SK-N-SH treated with all-trans-retinoic acid at 6 μM for 48 hours (cell line): ENCODE measurements around the gene LONRF2.

ENCODE experiments used
- ATAC-seq: fragments of 200-7000 bp; cut with Tn5 transposase; 3 replicates; pipeline ENCODE4 v1.9.1; 2020; ENCODE audit warnings: mild to moderate bottlenecking, moderate library complexity
- ARNTL ChIP-seq: fragments of 450-650 bp; formaldehyde crosslinking; IDR thresholded peaks from 2 replicates; pipeline ENCODE4 v1.5.0; 2020; ENCODE audit warnings: low read depth, mild to moderate bottlenecking, moderate library complexity, borderline replicate concordance
- BACH2 ChIP-seq: fragments of 250-450 bp; sonication (Bioruptor Pico); IDR thresholded peaks from 2 replicates; pipeline ENCODE4 v1.9.0; 2021; ENCODE audit warnings: mild to moderate bottlenecking, borderline replicate concordance
- CSDC2 ChIP-seq: fragments of 250-450 bp; sonication (Bioruptor Pico); IDR thresholded peaks from 2 replicates; pipeline ENCODE4 v1.5.0; 2020; ENCODE audit warnings: mild to moderate bottlenecking, moderate library complexity
- GLIS3 ChIP-seq: fragments of 250-450 bp; sonication (Bioruptor Pico); IDR thresholded peaks from 2 replicates; pipeline ENCODE4 v1.5.0; 2020; ENCODE audit warnings: mild to moderate bottlenecking, moderate library complexity
- OSR1 ChIP-seq: fragments of 250-450 bp; sonication (Bioruptor Pico); IDR thresholded peaks from 2 replicates; pipeline ENCODE4 v1.8.0; 2022; ENCODE audit warnings: moderate library complexity, mild to moderate bottlenecking, inconsistent platforms
- PPARA ChIP-seq: fragments of 250-450 bp; sonication (Bioruptor Pico); IDR thresholded peaks from 2 replicates; pipeline ENCODE4 v1.5.0; 2020; ENCODE audit warnings: mild to moderate bottlenecking, borderline replicate concordance
- RARB ChIP-seq: fragments of 250-450 bp; sonication (Bioruptor Pico); IDR thresholded peaks from 2 replicates; pipeline ENCODE4 v1.8.0; 2021; ENCODE audit warnings: mild to moderate bottlenecking, moderate library complexity
- SNAI2 ChIP-seq: fragments of 250-450 bp; sonication (Bioruptor Pico); IDR thresholded peaks from 2 replicates; pipeline ENCODE4 v1.5.0; 2020; ENCODE audit warnings: mild to moderate bottlenecking, moderate library complexity
- TCF4 ChIP-seq: fragments of 250-450 bp; sonication (Bioruptor Pico); IDR thresholded peaks from 2 replicates; pipeline ENCODE4 v1.8.0; 2021; ENCODE audit warnings: mild to moderate bottlenecking, moderate library complexity, borderline replicate concordance
- TOX ChIP-seq: fragments of 250-450 bp; sonication (Bioruptor Pico); IDR thresholded peaks from 2 replicates; pipeline ENCODE4 v1.8.0; 2021; ENCODE audit warnings: mild to moderate bottlenecking, moderate library complexity, borderline replicate concordance
- ZC3H10 ChIP-seq: fragments of 250-450 bp; sonication (Bioruptor Pico); IDR thresholded peaks from 2 replicates; pipeline ENCODE4 v1.5.1; 2021; ENCODE audit warnings: mild to moderate bottlenecking, moderate library complexity
- ZFP3 ChIP-seq: fragments of 250-450 bp; sonication (Bioruptor Pico); IDR thresholded peaks from 2 replicates; pipeline ENCODE4 v1.5.0; 2020; ENCODE audit warnings: mild to moderate bottlenecking, moderate library complexity
- ZFP30 ChIP-seq: fragments of 450-650 bp; formaldehyde crosslinking; IDR thresholded peaks from 2 replicates; pipeline ENCODE4 v1.5.0; 2022; ENCODE audit warnings: mild to moderate bottlenecking, moderate library complexity
- ZNF565 ChIP-seq: fragments of 450-650 bp; formaldehyde crosslinking; conservative IDR thresholded peaks from 2 replicates; pipeline ENCODE4 v1.5.0; 2020; ENCODE audit warnings: low read depth, mild to moderate bottlenecking, moderate library complexity
- ZNF70 ChIP-seq: fragments of 450-650 bp; formaldehyde crosslinking; IDR thresholded peaks from 2 replicates; pipeline ENCODE4 v1.5.0; 2020; ENCODE audit warnings: mild to moderate bottlenecking, moderate library complexity
- ZNF8 ChIP-seq: fragments of 450-650 bp; formaldehyde crosslinking; IDR thresholded peaks from 2 replicates; pipeline ENCODE4 v1.5.0; 2020; ENCODE audit warnings: mild to moderate bottlenecking, moderate library complexity
- TF ChIP-seq, protein P1 (sequence below): fragments of 250-450 bp; sonication (Bioruptor Pico); IDR thresholded peaks from 2 replicates; pipeline ENCODE4 v1.5.1; 2021; ENCODE audit warnings: mild to moderate bottlenecking, moderate library complexity
- TF ChIP-seq, protein P2 (sequence below): fragments of 250-450 bp; sonication (Bioruptor Pico); IDR thresholded peaks from 2 replicates; pipeline ENCODE4 v1.5.0; 2020; ENCODE audit warnings: mild to moderate bottlenecking, moderate library complexity
- TF ChIP-seq, protein P3 (sequence below): fragments of 250-450 bp; sonication (Bioruptor Pico); IDR thresholded peaks from 2 replicates; pipeline ENCODE4 v1.8.0; 2021; ENCODE audit warnings: low read depth, mild to moderate bottlenecking, moderate library complexity, borderline replicate concordance
- TF ChIP-seq, protein P4 (sequence below): fragments of 250-450 bp; sonication (Bioruptor Pico); IDR thresholded peaks from 2 replicates; pipeline ENCODE4 v1.8.0; 2020; ENCODE audit warnings: mild to moderate bottlenecking, moderate library complexity, borderline replicate concordance
- TF ChIP-seq, protein P5 (sequence below): fragments of 250-450 bp; sonication (Bioruptor Pico); IDR thresholded peaks from 2 replicates; pipeline ENCODE4 v1.5.1; 2020; ENCODE audit warnings: low read depth, mild to moderate bottlenecking, moderate library complexity

LONRF2 gene

DNA sequence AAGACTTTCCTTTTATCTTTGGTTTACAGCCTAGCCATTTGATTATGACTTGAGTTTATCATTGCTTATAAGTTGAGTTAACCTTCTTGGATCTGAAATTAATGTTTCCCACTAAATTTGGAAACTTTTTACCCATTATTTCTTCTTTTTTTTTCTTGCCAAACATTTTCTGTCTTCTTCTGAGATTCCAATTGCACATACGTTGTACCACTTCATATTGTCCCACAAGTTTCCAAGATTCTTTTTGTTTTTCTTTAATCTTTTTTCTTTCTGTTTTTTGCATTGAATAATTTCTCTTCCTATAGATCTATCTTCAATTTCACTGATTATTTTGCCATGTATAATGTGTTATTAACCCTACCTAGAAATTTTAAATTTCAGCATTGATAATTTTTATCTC is 18.6 kb downstream of the LONRF2 start:
- no peak for ATAC-seq
- TF ChIP-seq, protein P1, sequence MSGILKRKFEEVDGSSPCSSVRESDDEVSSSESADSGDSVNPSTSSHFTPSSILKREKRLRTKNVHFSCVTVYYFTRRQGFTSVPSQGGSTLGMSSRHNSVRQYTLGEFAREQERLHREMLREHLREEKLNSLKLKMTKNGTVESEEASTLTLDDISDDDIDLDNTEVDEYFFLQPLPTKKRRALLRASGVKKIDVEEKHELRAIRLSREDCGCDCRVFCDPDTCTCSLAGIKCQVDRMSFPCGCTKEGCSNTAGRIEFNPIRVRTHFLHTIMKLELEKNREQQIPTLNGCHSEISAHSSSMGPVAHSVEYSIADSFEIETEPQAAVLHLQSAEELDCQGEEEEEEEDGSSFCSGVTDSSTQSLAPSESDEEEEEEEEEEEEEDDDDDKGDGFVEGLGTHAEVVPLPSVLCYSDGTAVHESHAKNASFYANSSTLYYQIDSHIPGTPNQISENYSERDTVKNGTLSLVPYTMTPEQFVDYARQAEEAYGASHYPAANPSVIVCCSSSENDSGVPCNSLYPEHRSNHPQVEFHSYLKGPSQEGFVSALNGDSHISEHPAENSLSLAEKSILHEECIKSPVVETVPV (CRISPR knock-in tag), result no peak
- TF ChIP-seq, protein P2, sequence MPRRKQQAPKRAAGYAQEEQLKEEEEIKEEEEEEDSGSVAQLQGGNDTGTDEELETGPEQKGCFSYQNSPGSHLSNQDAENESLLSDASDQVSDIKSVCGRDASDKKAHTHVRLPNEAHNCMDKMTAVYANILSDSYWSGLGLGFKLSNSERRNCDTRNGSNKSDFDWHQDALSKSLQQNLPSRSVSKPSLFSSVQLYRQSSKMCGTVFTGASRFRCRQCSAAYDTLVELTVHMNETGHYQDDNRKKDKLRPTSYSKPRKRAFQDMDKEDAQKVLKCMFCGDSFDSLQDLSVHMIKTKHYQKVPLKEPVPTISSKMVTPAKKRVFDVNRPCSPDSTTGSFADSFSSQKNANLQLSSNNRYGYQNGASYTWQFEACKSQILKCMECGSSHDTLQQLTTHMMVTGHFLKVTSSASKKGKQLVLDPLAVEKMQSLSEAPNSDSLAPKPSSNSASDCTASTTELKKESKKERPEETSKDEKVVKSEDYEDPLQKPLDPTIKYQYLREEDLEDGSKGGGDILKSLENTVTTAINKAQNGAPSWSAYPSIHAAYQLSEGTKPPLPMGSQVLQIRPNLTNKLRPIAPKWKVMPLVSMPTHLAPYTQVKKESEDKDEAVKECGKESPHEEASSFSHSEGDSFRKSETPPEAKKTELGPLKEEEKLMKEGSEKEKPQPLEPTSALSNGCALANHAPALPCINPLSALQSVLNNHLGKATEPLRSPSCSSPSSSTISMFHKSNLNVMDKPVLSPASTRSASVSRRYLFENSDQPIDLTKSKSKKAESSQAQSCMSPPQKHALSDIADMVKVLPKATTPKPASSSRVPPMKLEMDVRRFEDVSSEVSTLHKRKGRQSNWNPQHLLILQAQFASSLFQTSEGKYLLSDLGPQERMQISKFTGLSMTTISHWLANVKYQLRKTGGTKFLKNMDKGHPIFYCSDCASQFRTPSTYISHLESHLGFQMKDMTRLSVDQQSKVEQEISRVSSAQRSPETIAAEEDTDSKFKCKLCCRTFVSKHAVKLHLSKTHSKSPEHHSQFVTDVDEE (CRISPR knock-in tag), result no peak
- TF ChIP-seq ARNTL (CRISPR knock-in tag) (no peak), ZNF8 (CRISPR knock-in tag) (no peak), ZFP3 (CRISPR knock-in tag) (no peak), TCF4 (CRISPR knock-in tag) (no peak), SNAI2 (CRISPR knock-in tag) (no peak), CSDC2 (CRISPR knock-in tag) (no peak), PPARA (no peak), RARB (CRISPR knock-in tag) (no peak), BACH2 (CRISPR knock-in tag) (no peak)
- TF ChIP-seq, all 23 proteins: peak for 0

DNA sequence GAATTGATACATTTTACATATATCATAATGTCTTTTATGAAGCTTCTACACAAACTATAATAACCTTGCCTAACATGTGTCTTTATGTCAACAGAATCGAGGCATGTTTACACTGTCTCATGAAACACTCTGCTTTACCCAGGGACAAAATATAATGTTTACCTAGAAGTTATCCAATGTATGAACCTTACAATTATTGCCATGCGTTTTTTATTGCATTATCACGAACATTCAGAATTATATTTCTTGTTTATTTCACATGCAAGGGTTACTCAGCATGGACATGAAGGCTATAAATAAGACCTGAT is 19.8 kb downstream of the LONRF2 start:
- TF ChIP-seq ZNF565 (CRISPR knock-in tag) (no peak), ZC3H10 (CRISPR knock-in tag) (no peak), BACH2 (CRISPR knock-in tag) (no peak), ZNF8 (CRISPR knock-in tag) (no peak), ZFP3 (CRISPR knock-in tag) (no peak), ARNTL (CRISPR knock-in tag) (no peak), ZNF70 (CRISPR knock-in tag) (no peak), TOX (CRISPR knock-in tag) (no peak), CSDC2 (CRISPR knock-in tag) (no peak), PPARA (no peak), GLIS3 (CRISPR knock-in tag) (no peak), OSR1 (CRISPR knock-in tag) (no peak), ZFP30 (CRISPR knock-in tag) (no peak), TCF4 (CRISPR knock-in tag) (no peak)
- TF ChIP-seq, protein P3, sequence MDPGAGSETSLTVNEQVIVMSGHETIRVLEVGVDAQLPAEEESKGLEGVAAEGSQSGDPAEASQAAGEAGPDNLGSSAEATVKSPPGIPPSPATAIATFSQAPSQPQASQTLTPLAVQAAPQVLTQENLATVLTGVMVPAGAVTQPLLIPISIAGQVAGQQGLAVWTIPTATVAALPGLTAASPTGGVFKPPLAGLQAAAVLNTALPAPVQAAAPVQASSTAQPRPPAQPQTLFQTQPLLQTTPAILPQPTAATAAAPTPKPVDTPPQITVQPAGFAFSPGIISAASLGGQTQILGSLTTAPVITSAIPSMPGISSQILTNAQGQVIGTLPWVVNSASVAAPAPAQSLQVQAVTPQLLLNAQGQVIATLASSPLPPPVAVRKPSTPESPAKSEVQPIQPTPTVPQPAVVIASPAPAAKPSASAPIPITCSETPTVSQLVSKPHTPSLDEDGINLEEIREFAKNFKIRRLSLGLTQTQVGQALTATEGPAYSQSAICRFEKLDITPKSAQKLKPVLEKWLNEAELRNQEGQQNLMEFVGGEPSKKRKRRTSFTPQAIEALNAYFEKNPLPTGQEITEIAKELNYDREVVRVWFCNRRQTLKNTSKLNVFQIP (CRISPR knock-in tag), result no peak
- TF ChIP-seq, protein P1 (CRISPR knock-in tag), result no peak
- TF ChIP-seq, protein P4, sequence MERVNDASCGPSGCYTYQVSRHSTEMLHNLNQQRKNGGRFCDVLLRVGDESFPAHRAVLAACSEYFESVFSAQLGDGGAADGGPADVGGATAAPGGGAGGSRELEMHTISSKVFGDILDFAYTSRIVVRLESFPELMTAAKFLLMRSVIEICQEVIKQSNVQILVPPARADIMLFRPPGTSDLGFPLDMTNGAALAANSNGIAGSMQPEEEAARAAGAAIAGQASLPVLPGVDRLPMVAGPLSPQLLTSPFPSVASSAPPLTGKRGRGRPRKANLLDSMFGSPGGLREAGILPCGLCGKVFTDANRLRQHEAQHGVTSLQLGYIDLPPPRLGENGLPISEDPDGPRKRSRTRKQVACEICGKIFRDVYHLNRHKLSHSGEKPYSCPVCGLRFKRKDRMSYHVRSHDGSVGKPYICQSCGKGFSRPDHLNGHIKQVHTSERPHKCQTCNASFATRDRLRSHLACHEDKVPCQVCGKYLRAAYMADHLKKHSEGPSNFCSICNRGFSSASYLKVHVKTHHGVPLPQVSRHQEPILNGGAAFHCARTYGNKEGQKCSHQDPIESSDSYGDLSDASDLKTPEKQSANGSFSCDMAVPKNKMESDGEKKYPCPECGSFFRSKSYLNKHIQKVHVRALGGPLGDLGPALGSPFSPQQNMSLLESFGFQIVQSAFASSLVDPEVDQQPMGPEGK, result no peak
- TF ChIP-seq, protein P2 (CRISPR knock-in tag), result no peak
- TF ChIP-seq, protein P5, sequence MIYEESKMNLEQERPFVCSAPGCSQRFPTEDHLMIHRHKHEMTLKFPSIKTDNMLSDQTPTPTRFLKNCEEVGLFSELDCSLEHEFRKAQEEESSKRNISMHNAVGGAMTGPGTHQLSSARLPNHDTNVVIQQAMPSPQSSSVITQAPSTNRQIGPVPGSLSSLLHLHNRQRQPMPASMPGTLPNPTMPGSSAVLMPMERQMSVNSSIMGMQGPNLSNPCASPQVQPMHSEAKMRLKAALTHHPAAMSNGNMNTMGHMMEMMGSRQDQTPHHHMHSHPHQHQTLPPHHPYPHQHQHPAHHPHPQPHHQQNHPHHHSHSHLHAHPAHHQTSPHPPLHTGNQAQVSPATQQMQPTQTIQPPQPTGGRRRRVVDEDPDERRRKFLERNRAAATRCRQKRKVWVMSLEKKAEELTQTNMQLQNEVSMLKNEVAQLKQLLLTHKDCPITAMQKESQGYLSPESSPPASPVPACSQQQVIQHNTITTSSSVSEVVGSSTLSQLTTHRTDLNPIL (CRISPR knock-in tag), result no peak
- ATAC-seq, result no peak
